Keratinocyte (primary cell): Measurements from ENCODE around the gene ZNF682. TPM values are rescaled to one million over a fixed set of nuclear protein-coding genes. Genes with fewer than 3 reads are reported as not detected.

Experiments used
- DNase-seq: peaks from one replicate; pipeline ENCODE4 v3.0.0-alpha.2; 2011; ENCODE audit warnings: low read depth, missing footprints, low spot score
- FAIRE-seq: peaks from 2 replicates; lab custom pipeline; 2011; peaks lifted over from hg19 to GRCh38; lab: Jason Lieb, UNC
- H2AFZ ChIP-seq: 2 replicates; pipeline ENCODE4 v1.6.0; 2012; ENCODE audit warnings: low read length, control low read depth, inconsistent platforms; ENCODE audit not compliant: control insufficient read depth
- H3K27ac ChIP-seq: 2 replicates; pipeline ENCODE4 v1.5.1; 2011; ENCODE audit warnings: low read length; ENCODE audit not compliant: control insufficient read depth, insufficient read depth
- H3K27me3 ChIP-seq: 3 replicates; pipeline ENCODE4 v1.6.0; 2011; ENCODE audit warnings: low read length; ENCODE audit not compliant: control insufficient read depth, insufficient read depth; ENCODE audit errors: extremely low read depth
- H3K36me3 ChIP-seq, 2 experiments: 2 replicates in 1 of 2; 3 replicates in 1 of 2; pipeline ENCODE4 v1.5.1; 2011; ENCODE audit warnings: low read length in 2 of 2, mild to moderate bottlenecking in 1 of 2; ENCODE audit not compliant: control insufficient read depth in 2 of 2, insufficient read depth in 2 of 2; ENCODE audit errors: extremely low read depth in 1 of 2
- H3K4me1 ChIP-seq: 3 replicates; pipeline ENCODE4 v1.5.1; 2011; ENCODE audit warnings: low read length; ENCODE audit not compliant: control insufficient read depth, insufficient read depth; ENCODE audit errors: extremely low read depth
- H3K4me2 ChIP-seq: 3 replicates; pipeline ENCODE4 v1.6.0; 2011; ENCODE audit warnings: low read depth, low read length; ENCODE audit not compliant: control insufficient read depth, insufficient read depth; ENCODE audit errors: extremely low read depth
- H3K4me3 ChIP-seq, 3 experiments: fragments of 200-600 bp in 1 of 3; sonication (generic) in 1 of 3; 2 replicates in 2 of 3; 3 replicates in 1 of 3; pipeline ENCODE4 v1.5.1; 2011 to 2016; ENCODE audit warnings: low read length in 3 of 3, mild to moderate bottlenecking in 3 of 3, control low read depth in 2 of 3, inconsistent platforms in 1 of 3, low read depth in 1 of 3, mixed read lengths in 1 of 3, mixed run types in 1 of 3, moderate library complexity in 1 of 3; ENCODE audit not compliant: control insufficient read depth in 2 of 3, insufficient read depth in 2 of 3; ENCODE audit errors: extremely low read depth in 1 of 3
- H3K79me2 ChIP-seq: 2 replicates; pipeline ENCODE4 v1.6.0; 2012; ENCODE audit warnings: low read length; ENCODE audit not compliant: control insufficient read depth, insufficient read depth
- H3K9ac ChIP-seq: 3 replicates; pipeline ENCODE4 v1.6.0; 2011; ENCODE audit warnings: low read length; ENCODE audit not compliant: control insufficient read depth, insufficient read depth; ENCODE audit errors: extremely low read depth
- H3K9me1 ChIP-seq: 3 replicates; pipeline ENCODE4 v1.6.0; 2011; ENCODE audit warnings: low read length; ENCODE audit not compliant: control insufficient read depth, insufficient read depth; ENCODE audit errors: extremely low read depth
- H3K9me3 ChIP-seq: 2 replicates; pipeline ENCODE4 v1.5.1; 2012; ENCODE audit warnings: low read depth, low read length; ENCODE audit not compliant: control insufficient read depth
- H4K20me1 ChIP-seq: 3 replicates; pipeline ENCODE4 v1.6.0; 2011; ENCODE audit warnings: low read length; ENCODE audit not compliant: control insufficient read depth, insufficient read depth; ENCODE audit errors: extremely low read depth
- EZH2 ChIP-seq: IDR thresholded peaks from one replicate; pipeline ENCODE4 v1.6.1; 2012; ENCODE audit warnings: inconsistent platforms, mild to moderate bottlenecking, low read length, moderate library complexity
- dilution Hi-C: fragments of 300-500 bp; cut with MboI; formaldehyde crosslinking; loops from one replicate; pipeline ENCODE4 v1.7.0; 2020; ENCODE audit warnings: low sequenced_read_pairs; ENCODE audit not compliant: extremely low pct_ligation_motif_present
- polyA plus RNA-seq, 5 experiments: library from polyadenylated mRNA; depleted of rRNA in 3 of 5; stranded (reverse) in 3 of 5; stranded (forward) in 1 of 5; unstranded in 1 of 5; fragments of >200 nt; gene quantifications; 1 replicate in 1 of 5; 2 replicates in 3 of 5; 3 replicates in 1 of 5; pipeline versions ENCODE4 v1.2.1 to v1.2.3, GENCODE V29; 2011 to 2012; ENCODE audit warnings: missing spikeins in 2 of 5, low read depth in 1 of 5, low replicate concordance in 1 of 5
- TF ChIP-seq, protein P1 (sequence below), 3 experiments: IDR thresholded peaks in 1 of 3; conservative IDR thresholded peaks in 1 of 3; optimal IDR thresholded peaks in 1 of 3; 2 replicates in 2 of 3; 3 replicates in 1 of 3; pipeline versions ENCODE3 to v1.5.1; 2011; ENCODE audit warnings: low read length in 3 of 3, mild to moderate bottlenecking in 3 of 3, moderate library complexity in 2 of 3, control low read depth in 1 of 3, inconsistent platforms in 1 of 3; ENCODE audit not compliant: insufficient read depth in 2 of 3; ENCODE audit errors: extremely low read depth in 1 of 3

Gene ZNF682
- polyA plus RNA-seq, 1 donor (not counting 4 experiments of a cell fraction or from before 2014, with no cell fraction given): 6.0 TPM

DNA sequence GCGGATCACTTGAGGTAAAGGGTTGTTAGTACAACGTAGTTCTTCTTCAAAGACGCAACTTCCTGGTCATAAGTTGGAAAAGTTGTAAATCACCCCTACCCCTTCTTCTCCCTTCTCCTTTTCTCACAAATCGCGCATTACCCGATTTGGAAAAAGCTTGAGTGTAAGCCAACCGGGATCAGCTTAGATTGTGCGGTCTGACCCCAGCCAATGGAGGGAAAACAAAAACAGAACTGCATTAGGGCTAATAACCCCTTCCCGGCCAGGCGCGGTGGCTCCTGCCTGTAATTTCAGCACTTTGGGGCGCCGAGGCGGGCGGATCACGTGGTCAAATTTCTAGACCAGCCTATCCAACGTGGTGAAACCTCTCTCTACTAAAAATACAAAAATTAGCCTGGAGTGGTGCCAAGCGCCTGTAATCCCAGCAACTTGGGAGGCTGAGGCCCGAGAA is 39.3 kb upstream of the ZNF682 start:
- Histone ChIP-seq H3K79me2 (peaks cover 34% of the 10 kb centered on the region), H3K27me3 (no peaks in the 10 kb centered on the region), H4K20me1 (no peaks in the 10 kb centered on the region), H2AFZ (peak overlapping the region; percentile 98), H3K36me3 (peaks cover 0 to under 1% of the 10 kb centered on the region in 2 experiments), H3K4me2 (peak overlapping the region; percentile 85), H3K27ac (peak overlapping the region; percentile 71), H3K9me1 (no peaks in the 10 kb centered on the region), H3K4me1 (peaks cover 5% of the 10 kb centered on the region), H3K4me3 (peak overlapping the region; percentile 64 to 87 (median 81)), H3K9me3 (peaks cover under 1% of the 10 kb centered on the region), H3K9ac (peak overlapping the region; percentile 82)
- dilution Hi-C loops: no loop called here
- DNase-seq (no peak), FAIRE-seq (peak; percentile 74)
- no peak for TF ChIP-seq EZH2
- TF ChIP-seq, protein P1, sequence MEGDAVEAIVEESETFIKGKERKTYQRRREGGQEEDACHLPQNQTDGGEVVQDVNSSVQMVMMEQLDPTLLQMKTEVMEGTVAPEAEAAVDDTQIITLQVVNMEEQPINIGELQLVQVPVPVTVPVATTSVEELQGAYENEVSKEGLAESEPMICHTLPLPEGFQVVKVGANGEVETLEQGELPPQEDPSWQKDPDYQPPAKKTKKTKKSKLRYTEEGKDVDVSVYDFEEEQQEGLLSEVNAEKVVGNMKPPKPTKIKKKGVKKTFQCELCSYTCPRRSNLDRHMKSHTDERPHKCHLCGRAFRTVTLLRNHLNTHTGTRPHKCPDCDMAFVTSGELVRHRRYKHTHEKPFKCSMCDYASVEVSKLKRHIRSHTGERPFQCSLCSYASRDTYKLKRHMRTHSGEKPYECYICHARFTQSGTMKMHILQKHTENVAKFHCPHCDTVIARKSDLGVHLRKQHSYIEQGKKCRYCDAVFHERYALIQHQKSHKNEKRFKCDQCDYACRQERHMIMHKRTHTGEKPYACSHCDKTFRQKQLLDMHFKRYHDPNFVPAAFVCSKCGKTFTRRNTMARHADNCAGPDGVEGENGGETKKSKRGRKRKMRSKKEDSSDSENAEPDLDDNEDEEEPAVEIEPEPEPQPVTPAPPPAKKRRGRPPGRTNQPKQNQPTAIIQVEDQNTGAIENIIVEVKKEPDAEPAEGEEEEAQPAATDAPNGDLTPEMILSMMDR (optimal IDR thresholded peaks at IDR 0.05 in 1 of 3, IDR thresholded peaks at IDR 0.05 in 1 of 3, conservative IDR thresholded peaks at IDR 0.05 in 1 of 3; ENCODE audit: extremely low read depth in 1 of 3, insufficient read depth in 2 of 3, low read length in 3 of 3): no peak

DNA sequence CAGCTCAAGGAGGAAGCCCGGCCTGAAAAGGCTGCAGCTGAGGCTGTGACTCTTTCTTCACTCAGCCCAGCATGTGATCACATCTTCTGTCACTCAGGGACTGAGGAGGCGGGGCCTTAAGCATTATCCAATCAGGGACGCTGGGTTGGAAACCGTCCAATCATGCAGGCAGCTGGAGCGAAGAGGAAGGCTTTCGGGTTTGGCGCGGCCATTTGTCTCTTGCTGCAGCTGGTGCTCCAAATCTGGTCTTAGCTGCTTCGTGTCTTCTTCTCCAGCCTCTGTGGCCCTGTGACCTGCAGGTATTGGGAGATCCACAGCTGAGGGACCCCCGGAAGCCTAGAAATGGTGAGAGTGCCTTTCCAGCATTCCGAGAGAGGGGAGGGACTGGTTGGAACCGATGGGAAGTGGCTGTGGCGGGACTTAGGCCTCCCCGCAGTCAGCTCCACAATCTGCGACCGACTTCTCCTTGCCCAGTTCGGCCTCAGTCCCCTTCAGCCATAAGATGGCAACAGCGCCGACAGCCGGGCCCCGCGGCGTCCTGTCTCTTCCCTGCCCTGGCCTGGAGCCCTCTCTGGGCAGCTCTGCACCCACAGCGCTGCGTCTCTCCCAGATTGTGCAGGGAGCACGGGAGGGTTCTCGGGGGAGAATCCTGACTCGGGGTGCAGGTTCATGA is 38.6 kb upstream of the ZNF682 start, which contains the start of gene ZNF90:
Gene ZNF90, plus strand, starts transcription at position 210 of the 673 bp plus-strand sequence. Its CDS starts 133 bp downstream, at position 343.
- no peak for TF ChIP-seq EZH2
- TF ChIP-seq, protein P1 (optimal IDR thresholded peaks at IDR 0.05 in 1 of 3, IDR thresholded peaks at IDR 0.05 in 1 of 3, conservative IDR thresholded peaks at IDR 0.05 in 1 of 3; ENCODE audit: extremely low read depth in 1 of 3, insufficient read depth in 2 of 3, low read length in 3 of 3): no peak
- no peaks in the 10 kb centered on the region for H4K20me1 ChIP-seq
- no peaks in the 10 kb centered on the region for H3K27me3 ChIP-seq
- H3K4me1 ChIP-seq: peaks cover 5% of the 10 kb centered on the region
- H3K9me3 ChIP-seq: no peaks in the 10 kb centered on the region
- peak within 1 kb of the TSS; percentile 64 to 87 (median 81) for H3K4me3 ChIP-seq
- H3K9me1 ChIP-seq: no peaks in the 10 kb centered on the region
- H3K79me2 ChIP-seq: peaks cover 30% of the 10 kb centered on the region
- dilution Hi-C loops: no loop called here
- peak within 1 kb of the TSS; percentile 71 for H3K27ac ChIP-seq
- peak within 1 kb of the TSS; percentile 98 for H2AFZ ChIP-seq
- peak within 1 kb of the TSS; percentile 82 for H3K9ac ChIP-seq
- no peaks in the 10 kb centered on the region for H3K36me3 ChIP-seq
- FAIRE-seq (peak; percentile 91), DNase-seq (peak; percentile 71)
- peak within 1 kb of the TSS; percentile 85 for H3K4me2 ChIP-seq
